GM10266 (cell line): Measurements from ENCODE around the gene LRWD1.

Source experiments
- DNase-seq: peaks from one replicate; pipeline ENCODE4 v3.0.0; 2012; ENCODE audit errors: extremely low spot score
- TF ChIP-seq, protein P1 (sequence below): IDR thresholded peaks from 2 replicates; pipeline ENCODE4 v1.5.1; 2012; ENCODE audit warnings: mild to moderate bottlenecking, low read depth; ENCODE audit not compliant: control insufficient read depth, insufficient read depth; ENCODE audit errors: missing control alignments

The LRWD1 gene

GRCh38 chr7:102424129-102424551 is 40.6 kb upstream of the LRWD1 start:
- TF ChIP-seq, protein P1, sequence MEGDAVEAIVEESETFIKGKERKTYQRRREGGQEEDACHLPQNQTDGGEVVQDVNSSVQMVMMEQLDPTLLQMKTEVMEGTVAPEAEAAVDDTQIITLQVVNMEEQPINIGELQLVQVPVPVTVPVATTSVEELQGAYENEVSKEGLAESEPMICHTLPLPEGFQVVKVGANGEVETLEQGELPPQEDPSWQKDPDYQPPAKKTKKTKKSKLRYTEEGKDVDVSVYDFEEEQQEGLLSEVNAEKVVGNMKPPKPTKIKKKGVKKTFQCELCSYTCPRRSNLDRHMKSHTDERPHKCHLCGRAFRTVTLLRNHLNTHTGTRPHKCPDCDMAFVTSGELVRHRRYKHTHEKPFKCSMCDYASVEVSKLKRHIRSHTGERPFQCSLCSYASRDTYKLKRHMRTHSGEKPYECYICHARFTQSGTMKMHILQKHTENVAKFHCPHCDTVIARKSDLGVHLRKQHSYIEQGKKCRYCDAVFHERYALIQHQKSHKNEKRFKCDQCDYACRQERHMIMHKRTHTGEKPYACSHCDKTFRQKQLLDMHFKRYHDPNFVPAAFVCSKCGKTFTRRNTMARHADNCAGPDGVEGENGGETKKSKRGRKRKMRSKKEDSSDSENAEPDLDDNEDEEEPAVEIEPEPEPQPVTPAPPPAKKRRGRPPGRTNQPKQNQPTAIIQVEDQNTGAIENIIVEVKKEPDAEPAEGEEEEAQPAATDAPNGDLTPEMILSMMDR, result no peak
- no peak for DNase-seq

GRCh38 chr7:102424787-102425218 is 40.0 kb upstream of the LRWD1 start:
- TF ChIP-seq, protein P1, result no peak

DNA sequence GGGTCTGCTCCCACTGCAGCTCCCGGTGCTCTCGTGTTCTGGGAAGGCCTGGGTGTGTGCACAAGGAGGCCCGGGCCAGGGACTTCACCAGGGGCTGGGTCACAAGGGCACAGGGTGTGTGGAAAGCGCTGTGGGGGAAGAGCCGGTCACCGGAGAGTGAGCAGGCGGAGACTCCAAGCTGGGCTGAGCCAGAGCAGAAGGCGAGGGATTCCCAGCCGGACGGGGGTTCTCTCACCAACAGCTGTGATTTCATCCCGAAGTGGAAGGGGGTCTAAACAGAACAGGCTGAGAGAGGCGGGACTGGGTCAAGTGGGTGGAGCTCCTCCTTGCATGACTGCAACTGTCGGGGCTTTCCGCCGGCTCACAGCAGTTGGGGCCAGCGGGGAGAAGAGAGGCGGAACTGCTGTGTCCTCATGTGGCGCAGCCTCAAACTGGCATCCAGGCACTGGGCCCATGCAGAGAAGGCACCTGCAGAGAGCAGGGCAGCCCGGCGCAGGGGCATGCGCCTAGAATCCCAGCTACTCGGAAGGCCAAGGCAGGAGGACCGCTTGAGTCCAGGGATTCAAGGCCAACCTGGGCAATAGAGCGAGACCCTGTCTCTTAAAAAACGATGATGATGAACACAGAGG is 39.0 kb upstream of the LRWD1 start:
- peak; percentile 83 for DNase-seq
- TF ChIP-seq, protein P1, result peak; percentile 2

More at GRCh38 chr7:102424787-102425218, 40.0 kb upstream of the LRWD1 start:
- DNase-seq, result no peak

DNA sequence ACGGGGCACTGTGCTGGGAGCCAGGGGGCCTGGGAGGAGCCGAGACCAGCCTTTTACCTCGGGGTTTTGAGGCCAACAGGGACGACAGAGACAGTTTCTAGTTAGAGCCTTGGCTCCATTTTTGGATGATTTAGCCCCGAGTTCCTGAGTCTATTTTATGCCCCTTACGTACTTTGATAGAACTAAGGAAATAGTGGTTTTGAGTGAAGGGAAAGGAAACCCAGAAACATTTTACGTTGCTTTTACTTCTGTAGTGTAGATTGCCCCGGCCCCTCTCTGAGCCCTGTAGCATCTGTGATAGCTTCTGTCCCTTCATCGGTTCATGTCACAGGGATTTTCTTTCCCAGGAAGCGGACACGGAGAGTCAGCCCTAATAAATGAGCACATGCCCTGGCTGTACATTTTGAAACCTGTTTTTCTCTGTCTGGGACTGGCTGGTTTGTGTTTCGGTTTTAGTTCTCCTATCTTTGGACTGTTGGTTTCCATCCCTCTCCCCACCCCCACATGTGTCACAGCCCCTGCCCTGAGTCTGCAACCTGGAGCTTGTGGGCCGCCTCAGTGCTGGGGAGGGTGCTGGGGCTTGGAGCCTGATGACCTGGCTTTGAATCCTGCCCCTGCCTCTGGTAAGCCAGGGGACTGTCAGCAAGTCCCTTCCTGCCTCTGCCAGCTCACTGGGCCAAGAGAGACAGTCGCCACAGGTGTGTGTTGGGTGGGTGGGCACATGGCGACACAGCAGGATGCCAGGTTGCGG is 38.3 kb upstream of the LRWD1 start:
- TF ChIP-seq, protein P1, result no peak
- DNase-seq, result peak; percentile 82

DNA sequence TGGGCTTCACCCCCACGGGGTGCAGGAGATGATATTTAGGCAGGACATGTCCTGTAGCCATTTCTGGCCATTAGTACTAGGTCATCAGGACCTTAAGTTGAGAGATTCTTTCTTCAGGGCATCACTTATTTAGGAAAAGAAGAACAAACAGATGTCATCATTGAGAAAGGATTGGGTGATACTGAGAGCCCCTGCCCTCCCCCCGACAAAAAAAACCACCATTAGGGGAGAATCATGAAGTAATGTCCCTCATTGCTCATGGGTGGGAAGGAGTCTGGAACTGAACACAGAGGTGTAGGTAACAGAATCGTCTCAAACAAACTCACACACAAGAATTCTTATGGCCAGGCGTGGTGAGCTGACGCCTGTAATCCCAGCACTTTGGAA is 37.8 kb upstream of the LRWD1 start:
- no peak for DNase-seq

GRCh38 chr7:102429141-102429899 is 35.5 kb upstream of the LRWD1 start:
- TF ChIP-seq, protein P1, result no peak
- DNase-seq, result no peak

More for the DNA sequence above, 37.8 kb upstream of the LRWD1 start:
- TF ChIP-seq, protein P1, result no peak
